AG20443 (cell line): ENCODE measurements around the gene GRM8.
A peak's percentile ranks its signal among the peaks of the same experiment; 100 is the strongest.

ENCODE experiments used
- DNase-seq: peaks from one replicate; pipeline ENCODE4 v3.0.0; 2012; ENCODE audit warnings: low spot score, mixed read lengths

Gene GRM8

GRCh38 chr7:127146746-127147536, 105.8 kb downstream of the GRM8 start:
- DNase-seq: no peak

GRCh38 chr7:127137146-127137545, 115.6 kb downstream of the GRM8 start:
- no peak for DNase-seq

GRCh38 chr7:127135871-127136485, 116.8 kb downstream of the GRM8 start:
- DNase-seq: no peak

- no peak for DNase-seq
Observed at GRCh38 chr7:127123220-127123619, 129.5 kb downstream of the GRM8 start.

- DNase-seq: no peak
Observed at GRCh38 chr7:127119517-127119916, 133.2 kb downstream of the GRM8 start.

GRCh38 chr7:127114742-127115265, 137.9 kb downstream of the GRM8 start:
- no peak for DNase-seq

- peak; percentile 32 for DNase-seq
Observed at GRCh38 chr7:127107601-127108007, 145.1 kb downstream of the GRM8 start.

GRCh38 chr7:127093340-127093739, 159.4 kb downstream of the GRM8 start:
- no peak for DNase-seq

- DNase-seq: no peak
Observed at GRCh38 chr7:127091620-127092019, 161.1 kb downstream of the GRM8 start.

GRCh38 chr7:127089146-127089545, 163.6 kb downstream of the GRM8 start:
- no peak for DNase-seq

- DNase-seq: no peak
Observed at GRCh38 chr7:127081539-127081938, 171.2 kb downstream of the GRM8 start.

- DNase-seq: no peak
Observed at GRCh38 chr7:127080576-127080975, 172.2 kb downstream of the GRM8 start.

GRCh38 chr7:127066974-127067373, 185.8 kb downstream of the GRM8 start:
- DNase-seq: no peak

- DNase-seq: no peak
Observed at GRCh38 chr7:127059475-127059874, 193.3 kb downstream of the GRM8 start.

- DNase-seq: no peak
Observed at GRCh38 chr7:127057918-127058317, 194.8 kb downstream of the GRM8 start.

- no peak for DNase-seq
Observed at GRCh38 chr7:127056202-127056601, 196.5 kb downstream of the GRM8 start.

- no peak for DNase-seq
Observed at GRCh38 chr7:127047521-127047920, 205.2 kb downstream of the GRM8 start.

GRCh38 chr7:127041689-127042452, 210.9 kb downstream of the GRM8 start:
- no peak for DNase-seq

- no peak for DNase-seq
Observed at GRCh38 chr7:127040042-127040441, 212.7 kb downstream of the GRM8 start.

- DNase-seq: no peak
Observed at GRCh38 chr7:127039541-127039940, 213.2 kb downstream of the GRM8 start.

GRCh38 chr7:127035203-127035849, 217.4 kb downstream of the GRM8 start:
- no peak for DNase-seq

GRCh38 chr7:127034186-127034806, 218.4 kb downstream of the GRM8 start:
- DNase-seq: no peak
